Parathyroid adenoma (tissue), 2 donors: ENCODE data around the gene AGGF1.
A peak's percentile ranks its signal among the peaks of the same experiment; 100 is the strongest.

ENCODE experiments used
- H2AFZ ChIP-seq: fragments of 300-600 bp; sonication (generic); one replicate; pipeline ENCODE4 v1.7.0; 2017; ENCODE audit warnings: antibody characterized with exemption, mild to moderate bottlenecking
- H3K27ac ChIP-seq: fragments of 300-600 bp; sonication (generic); one replicate; pipeline ENCODE4 v1.7.0; 2017
- H3K27me3 ChIP-seq: fragments of 300-600 bp; sonication (generic); one replicate; pipeline ENCODE4 v1.7.0; 2017; ENCODE audit warnings: low read length; ENCODE audit not compliant: control insufficient read depth, insufficient read depth
- H3K36me3 ChIP-seq: fragments of 300-600 bp; sonication (generic); one replicate; pipeline ENCODE4 v1.7.0; 2017; ENCODE audit warnings: low read length; ENCODE audit not compliant: control insufficient read depth, insufficient read depth
- H3K4me1 ChIP-seq: fragments of 300-600 bp; sonication (generic); one replicate; pipeline ENCODE4 v1.7.0; 2017; ENCODE audit warnings: control low read depth
- H3K4me2 ChIP-seq: fragments of 300-600 bp; sonication (generic); one replicate; pipeline ENCODE4 v1.7.0; 2017; ENCODE audit warnings: low read length
- H3K4me3 ChIP-seq: fragments of 300-600 bp; sonication (generic); one replicate; pipeline ENCODE4 v1.7.0; 2017; ENCODE audit warnings: low read depth, low read length
- H3K79me2 ChIP-seq: fragments of 300-600 bp; sonication (generic); one replicate; pipeline ENCODE4 v1.7.0; 2017; ENCODE audit warnings: control low read depth
- H3K9ac ChIP-seq: fragments of 300-600 bp; sonication (generic); one replicate; pipeline ENCODE4 v1.7.0; 2017; ENCODE audit warnings: mild to moderate bottlenecking
- H3K9me3 ChIP-seq: fragments of 300-600 bp; sonication (generic); one replicate; pipeline ENCODE4 v1.7.0; 2017; ENCODE audit warnings: low read length; ENCODE audit not compliant: control insufficient read depth
- CTCF ChIP-seq: fragments of 300-600 bp; sonication (generic); IDR thresholded peaks from one replicate; pipeline ENCODE4 v1.7.0; 2017; ENCODE audit warnings: antibody characterized with exemption, mild to moderate bottlenecking
- donor health status: primary hyperparathyroidism.

The AGGF1 gene

GRCh38 chr5:77064040-77064439 is 33.8 kb downstream of the AGGF1 start:
- no peak overlapping the region for H3K4me2 ChIP-seq
- no peaks in the 10 kb centered on the region for H3K79me2 ChIP-seq
- no peaks in the 10 kb centered on the region for H3K27me3 ChIP-seq
- H3K9ac ChIP-seq = no peak overlapping the region
- H3K4me1 ChIP-seq = no peaks in the 10 kb centered on the region
- TF ChIP-seq CTCF = peak; percentile 6
- H3K4me3 ChIP-seq = no peak overlapping the region
- H3K27ac ChIP-seq = no peak overlapping the region
- H3K36me3 ChIP-seq = no peaks in the 10 kb centered on the region
- no peak overlapping the region for H2AFZ ChIP-seq
- no peaks in the 10 kb centered on the region for H3K9me3 ChIP-seq

GRCh38 chr5:77065256-77065655 is 35.1 kb downstream of the AGGF1 start:
- Histone ChIP-seq H3K4me2 (no peak overlapping the region), H3K4me3 (no peak overlapping the region), H3K9ac (no peak overlapping the region), H3K79me2 (no peaks in the 10 kb centered on the region), H3K27ac (no peak overlapping the region), H2AFZ (no peak overlapping the region), H3K4me1 (no peaks in the 10 kb centered on the region), H3K36me3 (no peaks in the 10 kb centered on the region), H3K27me3 (no peaks in the 10 kb centered on the region), H3K9me3 (no peaks in the 10 kb centered on the region)
- TF ChIP-seq CTCF = no peak

GRCh38 chr5:77066184-77066583 is 36.0 kb downstream of the AGGF1 start:
- Histone ChIP-seq H3K27me3 (no peaks in the 10 kb centered on the region), H3K27ac (no peak overlapping the region), H3K36me3 (no peaks in the 10 kb centered on the region), H2AFZ (no peak overlapping the region), H3K4me1 (no peaks in the 10 kb centered on the region), H3K4me3 (no peak overlapping the region), H3K4me2 (no peak overlapping the region), H3K9ac (no peak overlapping the region), H3K79me2 (no peaks in the 10 kb centered on the region), H3K9me3 (no peaks in the 10 kb centered on the region)
- TF ChIP-seq CTCF = no peak

- H3K27ac ChIP-seq = no peak overlapping the region
- H3K79me2 ChIP-seq = no peaks in the 10 kb centered on the region
- H3K36me3 ChIP-seq = no peaks in the 10 kb centered on the region
- no peak overlapping the region for H3K4me3 ChIP-seq
- H3K9me3 ChIP-seq = no peaks in the 10 kb centered on the region
- no peak overlapping the region for H2AFZ ChIP-seq
- no peak overlapping the region for H3K4me2 ChIP-seq
- no peak overlapping the region for H3K9ac ChIP-seq
- no peaks in the 10 kb centered on the region for H3K4me1 ChIP-seq
- H3K27me3 ChIP-seq = no peaks in the 10 kb centered on the region
- no peak for TF ChIP-seq CTCF
These were observed 36.7 kb downstream of the AGGF1 start for GRCh38 chr5:77066823-77067442.

- no peak overlapping the region for H3K4me3 ChIP-seq
These were observed 43.5 kb downstream of the AGGF1 start for GRCh38 chr5:77073667-77074066.

More at GRCh38 chr5:77073667-77074066, 43.5 kb downstream of the AGGF1 start:
- no peak overlapping the region for H2AFZ ChIP-seq
- no peak overlapping the region for H3K9ac ChIP-seq
- H3K4me1 ChIP-seq = peaks cover 2% of the 10 kb centered on the region
- no peaks in the 10 kb centered on the region for H3K9me3 ChIP-seq
- no peak for TF ChIP-seq CTCF
- no peaks in the 10 kb centered on the region for H3K79me2 ChIP-seq
- H3K4me2 ChIP-seq = no peak overlapping the region
- H3K36me3 ChIP-seq = no peaks in the 10 kb centered on the region
- no peak overlapping the region for H3K27ac ChIP-seq
- H3K27me3 ChIP-seq = no peaks in the 10 kb centered on the region
